IMR-90 (cell line): ENCODE results near the gene RELL1. TPM values are rescaled to one million over a fixed set of nuclear protein-coding genes. Genes with fewer than 3 reads are reported as not detected.

Source experiments
- ATAC-seq: fragments of 200-7000 bp; cut with Tn5 transposase; 2 replicates; pipeline ENCODE4 v1.9.1; 2020; ENCODE audit warnings: low read depth, mild to moderate bottlenecking, moderate library complexity
- BruUV-seq: library from RNA; stranded (reverse); fragments of 400-500 nt; replicated peaks from 2 replicates; lab custom pipeline; 2021; lab: Mats Ljungman, UMichigan
- CTCF ChIA-PET: fragments of 300-600 bp; formaldehyde crosslinking; extraction: SDS; loops from one replicate; lab custom pipeline; 2021; ENCODE audit warnings: antibody characterized with exemption; lab: Yijun Ruan, JAX
- POLR2A ChIA-PET: fragments of 300-600 bp; sonication (Branson Sonifier 250); formaldehyde crosslinking; loops from one replicate; lab custom pipeline; 2022; ENCODE audit warnings: antibody characterized with exemption; ENCODE audit not compliant: unreplicated experiment; lab: Charles Lee
- DNase-seq: peaks from one replicate; pipeline ENCODE4 v3.0.0; 2013
- H2AFZ ChIP-seq: replicated peaks from 2 replicates; pipeline ENCODE3; 2013; ENCODE audit warnings: low read length, mild to moderate bottlenecking; ENCODE audit not compliant: poor library complexity
- H2AK5ac ChIP-seq: 2 replicates; pipeline ENCODE4 v1.6.1; 2013; ENCODE audit warnings: low read depth, low read length, inconsistent platforms
- H2AK9ac ChIP-seq: replicated peaks from 2 replicates; pipeline ENCODE3; 2013; ENCODE audit warnings: mild to moderate bottlenecking, low read depth, low read length, moderate library complexity; ENCODE audit not compliant: poor library complexity
- H2BK120ac ChIP-seq: 2 replicates; pipeline ENCODE4 v1.6.1; 2013; ENCODE audit warnings: low read depth, low read length, inconsistent platforms
- H2BK15ac ChIP-seq: 3 replicates; pipeline ENCODE4 v1.6.1; 2013; ENCODE audit warnings: low read depth, low read length, inconsistent platforms
- H2BK20ac ChIP-seq: 2 replicates; pipeline ENCODE4 v1.6.1; 2013; ENCODE audit warnings: low read depth, mild to moderate bottlenecking, inconsistent platforms, low read length, moderate library complexity
- H2BK5ac ChIP-seq: 2 replicates; pipeline ENCODE4 v1.6.1; 2013; ENCODE audit warnings: mild to moderate bottlenecking, low read depth, low read length, inconsistent platforms; ENCODE audit not compliant: poor library complexity, severe bottlenecking
- H3K14ac ChIP-seq: replicated peaks from 2 replicates; pipeline ENCODE4 v1.6.1; 2013; ENCODE audit warnings: low read depth, low read length, inconsistent platforms
- H3K18ac ChIP-seq: 2 replicates; pipeline ENCODE4 v1.6.1; 2013; ENCODE audit warnings: low read depth, low read length, control low read depth
- H3K23ac ChIP-seq: 2 replicates; pipeline ENCODE4 v1.6.1; 2013; ENCODE audit warnings: low read depth, low read length, inconsistent platforms
- H3K27ac ChIP-seq: 2 replicates; pipeline ENCODE4 v1.5.1; 2013; ENCODE audit warnings: mild to moderate bottlenecking, control low read depth, low read length; ENCODE audit not compliant: insufficient read depth
- H3K27me3 ChIP-seq: 2 replicates; pipeline ENCODE4 v1.6.1; 2013; ENCODE audit warnings: low read length; ENCODE audit not compliant: control insufficient read depth, insufficient read depth
- H3K36me3 ChIP-seq: 2 replicates; pipeline ENCODE4 v1.6.1; 2013; ENCODE audit warnings: low read length, mixed read lengths; ENCODE audit not compliant: control insufficient read depth, insufficient read depth
- H3K4ac ChIP-seq: 2 replicates; pipeline ENCODE4 v1.6.1; 2013; ENCODE audit warnings: low read depth, low read length, inconsistent platforms
- H3K4me1 ChIP-seq: 2 replicates; pipeline ENCODE4 v1.6.1; 2013; ENCODE audit warnings: low read length, mixed read lengths; ENCODE audit not compliant: control insufficient read depth, insufficient read depth
- H3K4me2 ChIP-seq: 2 replicates; pipeline ENCODE4 v1.6.1; 2013; ENCODE audit warnings: low read depth, mild to moderate bottlenecking, control low read depth, low read length, moderate library complexity
- H3K4me3 ChIP-seq: 2 replicates; pipeline ENCODE4 v1.5.1; 2013; ENCODE audit warnings: low read depth, mild to moderate bottlenecking, control low read depth, low read length, moderate library complexity; ENCODE audit not compliant: insufficient read depth
- H3K56ac ChIP-seq: 2 replicates; pipeline ENCODE4 v1.6.1; 2013; ENCODE audit warnings: low read length, inconsistent platforms; ENCODE audit not compliant: insufficient read depth; ENCODE audit errors: extremely low read depth
- H3K79me1 ChIP-seq, 2 experiments: 2 replicates each; pipeline ENCODE4 v1.6.1; 2013; ENCODE audit warnings: low read length in 2 of 2, inconsistent platforms in 1 of 2, low read depth in 1 of 2
- H3K9ac ChIP-seq: 2 replicates; pipeline ENCODE4 v1.6.1; 2013; ENCODE audit warnings: low read depth, low read length, control low read depth
- H3K9me1 ChIP-seq: 2 replicates; pipeline ENCODE4 v1.6.1; 2013; ENCODE audit warnings: low read length, inconsistent platforms; ENCODE audit not compliant: insufficient read depth
- H3K9me3 ChIP-seq: 2 replicates; pipeline ENCODE4 v1.6.1; 2013; ENCODE audit warnings: low read length; ENCODE audit not compliant: control insufficient read depth, insufficient read depth
- H4K20me1 ChIP-seq: 2 replicates; pipeline ENCODE4 v1.6.1; 2013; ENCODE audit warnings: low read length, inconsistent platforms; ENCODE audit not compliant: insufficient read depth
- H4K5ac ChIP-seq: 2 replicates; pipeline ENCODE4 v1.6.1; 2013; ENCODE audit warnings: mild to moderate bottlenecking, low read depth, low read length, control low read depth
- H4K8ac ChIP-seq, 2 experiments: 2 replicates each; pipeline ENCODE4 v1.6.1; 2013; ENCODE audit warnings: low read depth in 2 of 2, low read length in 2 of 2, control low read depth in 1 of 2, inconsistent platforms in 1 of 2
- H4K91ac ChIP-seq: 2 replicates; pipeline ENCODE4 v1.6.1; 2013; ENCODE audit warnings: low read depth, low read length, inconsistent platforms; ENCODE audit not compliant: insufficient read depth
- CHD1 ChIP-seq: IDR thresholded peaks from 2 replicates; pipeline ENCODE4 v1.6.1; 2012; ENCODE audit warnings: low read depth, low read length, improper control_type of control experiment
- MAFK ChIP-seq: IDR thresholded peaks from 2 replicates; pipeline ENCODE4 v1.6.1; 2012; ENCODE audit warnings: low read depth, low read length, improper control_type of control experiment
- RAD21 ChIP-seq: IDR thresholded peaks from 2 replicates; pipeline ENCODE4 v1.6.1; 2012; ENCODE audit warnings: low read length, improper control_type of control experiment
- USF2 ChIP-seq: fragments of 150-350 bp; IDR thresholded peaks from 2 replicates; pipeline ENCODE4 v1.6.1; 2017; ENCODE audit warnings: mild to moderate bottlenecking, antibody characterized with exemption, low read length, low read depth
- dilution Hi-C: fragments of 300-500 bp; cut with HindIII; formaldehyde crosslinking; loops from one replicate; pipeline ENCODE4 v1.14.3; 2018; ENCODE audit warnings: low sequenced_read_pairs; ENCODE audit not compliant: unreplicated experiment
- in situ Hi-C: fragments of 300-500 bp; cut with MboI; formaldehyde crosslinking; loops from 3 replicates; pipeline ENCODE4 v1.14.3; 2019; ENCODE audit warnings: low sequenced_read_pairs, inconsistent platforms, mixed read lengths
- intact Hi-C: fragments of 100-400 bp; cut with micrococcal nuclease; formaldehyde crosslinking; loops from 2 replicates; pipeline ENCODE4 v1.10.0; 2022
- polyA plus RNA-seq, 3 experiments: library from polyadenylated mRNA; depleted of rRNA; stranded (reverse); fragments of >200 nt; gene quantifications; 2 replicates each; pipeline ENCODE4 v1.2.3, GENCODE V29; 2012; ENCODE audit warnings: low replicate concordance in 1 of 3
- total RNA-seq: library from RNA; depleted of rRNA; stranded (reverse); fragments of >200 nt; gene quantifications from 2 replicates; pipeline ENCODE4 v1.2.3, GENCODE V29; 2012
- TF ChIP-seq, protein P1 (sequence below): fragments of 150-350 bp; IDR thresholded peaks from 2 replicates; pipeline ENCODE4 v1.6.1; 2016; ENCODE audit warnings: low read depth, mild to moderate bottlenecking, low read length, moderate library complexity, borderline replicate concordance

Gene RELL1
- total and polyA plus RNA-seq, 2 of the 4 experiments (the other 2 are of a cell fraction), result 6.8 to 39.6 TPM

DNA sequence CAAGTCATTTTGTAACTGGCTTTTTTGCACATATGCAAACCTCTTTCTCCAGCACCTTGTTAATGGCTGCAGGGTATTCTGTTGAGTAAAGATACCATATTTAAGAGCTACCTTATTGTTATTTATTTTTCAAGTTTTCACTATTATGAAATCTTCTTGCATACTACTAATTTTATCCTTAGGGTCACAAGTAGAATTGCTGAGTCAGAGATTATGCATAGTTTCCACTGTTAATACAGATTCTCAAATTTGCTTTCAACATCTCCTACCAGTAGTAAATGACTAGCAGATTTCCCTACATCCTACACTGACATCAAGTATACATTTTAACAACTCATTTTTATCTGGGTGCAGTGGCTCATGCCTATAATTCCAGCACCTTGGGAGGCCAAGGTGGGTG is 112.6 kb downstream of the RELL1 start:
- no peak for ATAC-seq
- no TSS peak for BruUV-seq
- Histone ChIP-seq H2AK9ac (no peak overlapping the region), H4K8ac (no peak overlapping the region), H3K36me3 (no peaks in the 10 kb centered on the region), H3K14ac (no peak overlapping the region), H3K18ac (no peak overlapping the region), H3K4me2 (no peak overlapping the region), H2AK5ac (no peak overlapping the region), H2BK120ac (no peak overlapping the region), H3K27ac (no peak overlapping the region), H3K4me3 (no peak overlapping the region), H3K9me3 (no peaks in the 10 kb centered on the region), H3K9me1 (no peaks in the 10 kb centered on the region), H3K4me1 (no peaks in the 10 kb centered on the region), H2BK5ac (no peak overlapping the region), H2BK20ac (no peak overlapping the region), H4K5ac (no peak overlapping the region), H3K9ac (no peak overlapping the region), H3K79me1 (no peaks in the 10 kb centered on the region), H2AFZ (no peak overlapping the region), H3K27me3 (no peaks in the 10 kb centered on the region; the same call in 1 of the 2 replicates), H3K23ac (no peak overlapping the region), H3K56ac (no peak overlapping the region), H3K4ac (no peak overlapping the region), H4K91ac (no peak overlapping the region), H2BK15ac (no peak overlapping the region), H4K20me1 (no peaks in the 10 kb centered on the region)
- dilution Hi-C loops (no loop called here), intact Hi-C loops (no loop called here), in situ Hi-C loops (no loop called here)
- TF ChIP-seq MAFK, result peak; percentile 92
- no peak for TF ChIP-seq RAD21
- TF ChIP-seq USF2, result no peak
- TF ChIP-seq CHD1, result no peak
- TF ChIP-seq, protein P1, sequence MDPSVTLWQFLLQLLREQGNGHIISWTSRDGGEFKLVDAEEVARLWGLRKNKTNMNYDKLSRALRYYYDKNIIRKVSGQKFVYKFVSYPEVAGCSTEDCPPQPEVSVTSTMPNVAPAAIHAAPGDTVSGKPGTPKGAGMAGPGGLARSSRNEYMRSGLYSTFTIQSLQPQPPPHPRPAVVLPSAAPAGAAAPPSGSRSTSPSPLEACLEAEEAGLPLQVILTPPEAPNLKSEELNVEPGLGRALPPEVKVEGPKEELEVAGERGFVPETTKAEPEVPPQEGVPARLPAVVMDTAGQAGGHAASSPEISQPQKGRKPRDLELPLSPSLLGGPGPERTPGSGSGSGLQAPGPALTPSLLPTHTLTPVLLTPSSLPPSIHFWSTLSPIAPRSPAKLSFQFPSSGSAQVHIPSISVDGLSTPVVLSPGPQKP, result no peak
- CTCF ChIA-PET, result no interaction called here
- POLR2A ChIA-PET, result no interaction called here
- no peak for DNase-seq
